ENCODE results near the gene HTRA1. TPM values are rescaled to one million over a fixed set of nuclear protein-coding genes. Genes with fewer than 3 reads are reported as not detected.

The HTRA1 gene
- total and polyA plus RNA-seq, 2 of the 4 experiments (the other 2 are of a cell fraction): 28.5 to 108 TPM

GRCh38 chr10:122474131-122474818 lies 12.9 kb downstream of the HTRA1 start:
- POLR2A ChIA-PET (ENCODE audit: unreplicated experiment): no interaction called here
- WGBS, 2 experiments (ENCODE audit: extremely low coverage in 2 of 2, insufficient read length in 1 of 2): 47% methylated on average over 4 of the region's 15 CpGs; no CpG with 5 or more reads in 1 of the 2 experiments
- Histone ChIP-seq H3K56ac (ENCODE audit: extremely low read depth, insufficient read depth, low read length) (no peak overlapping the region), H4K91ac (ENCODE audit: insufficient read depth, low read depth, low read length) (no peak overlapping the region), H2AK5ac (ENCODE audit: low read depth, low read length) (peak overlapping the region; percentile 8; the same call in 1 of the 2 replicates), H3K4me2 (ENCODE audit: low read depth, low read length) (no peak overlapping the region), H3K79me1 (ENCODE audit: low read depth in 1 of 2, low read length in 2 of 2) (peaks cover 7 to 31% of the 10 kb centered on the region in 2 experiments; a peak in 2 of 4 replicates), H2BK20ac (ENCODE audit: low read depth, low read length) (no peak overlapping the region), H3K9me3 (ENCODE audit: control insufficient read depth, insufficient read depth, low read length) (no peaks in the 10 kb centered on the region), H4K20me1 (ENCODE audit: insufficient read depth, low read length) (peaks cover 2% of the 10 kb centered on the region; the same call in 1 of the 2 replicates), H3K27ac (ENCODE audit: insufficient read depth, low read length) (no peak overlapping the region), H3K4ac (ENCODE audit: low read depth, low read length) (peak overlapping the region; percentile 15; the same call in 1 of the 2 replicates), H3K14ac (replicated peaks; ENCODE audit: low read depth, low read length) (no peak overlapping the region), H2BK5ac (ENCODE audit: low read depth, low read length, poor library complexity, severe bottlenecking) (no peak overlapping the region), H2BK120ac (ENCODE audit: low read depth, low read length) (no peak overlapping the region), H3K23ac (ENCODE audit: low read depth, low read length) (0 out of 2 replicates have a peak overlapping the region, but pooled peaks have one; percentile 44), H3K27me3 (ENCODE audit: control insufficient read depth, insufficient read depth, low read length) (no peaks in the 10 kb centered on the region), H3K9ac (ENCODE audit: low read depth, low read length) (no peak overlapping the region), H3K18ac (ENCODE audit: low read depth, low read length) (no peak overlapping the region), H3K9me1 (ENCODE audit: insufficient read depth, low read length) (peaks cover 13% of the 10 kb centered on the region), H2BK15ac (ENCODE audit: low read depth, low read length) (no peak overlapping the region), H4K5ac (ENCODE audit: low read depth, low read length) (no peak overlapping the region), H3K4me1 (ENCODE audit: control insufficient read depth, insufficient read depth, low read length) (peaks cover 23% of the 10 kb centered on the region), H2AFZ (replicated peaks; ENCODE audit: low read length, poor library complexity) (peak overlapping the region; percentile 34), H3K36me3 (ENCODE audit: control insufficient read depth, insufficient read depth, low read length) (no peaks in the 10 kb centered on the region), H2AK9ac (replicated peaks; ENCODE audit: low read depth, low read length, poor library complexity) (peak overlapping the region; percentile 32), H3K4me3 (ENCODE audit: insufficient read depth, low read depth, low read length) (no peak overlapping the region), H4K8ac (ENCODE audit: low read depth in 2 of 2, low read length in 2 of 2) (no peak overlapping the region)
- BruUV-seq (replicated peaks): no TSS peak
- no peak for DNase-seq
- CTCF ChIA-PET: interaction anchor here (0.6 to 2.2 kb wide), 2 partner anchors 31 to 91 kb away, joined by 5 to 6 read pairs; no protein-coding TSS in a partner anchor
- ATAC-seq (ENCODE audit: low read depth): no peak
- in situ Hi-C loops (cut with MboI; ENCODE audit: low sequenced_read_pairs) (no loop called here), intact Hi-C loops (cut with micrococcal nuclease) (no loop called here), dilution Hi-C loops (cut with HindIII; ENCODE audit: low sequenced_read_pairs, unreplicated experiment) (no loop called here)
- TF ChIP-seq POLR2A (IDR thresholded peaks at IDR 0.05; ENCODE audit: low read depth, low read length) (no peak), MXI1 (IDR thresholded peaks at IDR 0.05; ENCODE audit: borderline replicate concordance, low read depth, low read length) (no peak), NFE2L2 (IDR thresholded peaks at IDR 0.05; ENCODE audit: low read depth, low read length) (no peak), MAFK (IDR thresholded peaks at IDR 0.05; ENCODE audit: low read depth, low read length) (no peak), CEBPB (IDR thresholded peaks at IDR 0.05; ENCODE audit: low read depth, low read length) (no peak), USF2 (IDR thresholded peaks at IDR 0.05; ENCODE audit: low read depth, low read length) (no peak), RAD21 (IDR thresholded peaks at IDR 0.05; ENCODE audit: low read length) (no peak), CHD1 (IDR thresholded peaks at IDR 0.05; ENCODE audit: low read depth, low read length) (no peak), SMC3 (IDR thresholded peaks at IDR 0.05; ENCODE audit: low read depth, low read length) (no peak), RCOR1 (IDR thresholded peaks at IDR 0.05; ENCODE audit: insufficient replicate concordance, low read length) (no peak), BHLHE40 (IDR thresholded peaks at IDR 0.05; ENCODE audit: low read depth, low read length) (no peak), FOS (IDR thresholded peaks at IDR 0.05; ENCODE audit: low read depth, low read length) (no peak), MAZ (IDR thresholded peaks at IDR 0.05; ENCODE audit: borderline replicate concordance, low read depth, low read length) (no peak)
- TF ChIP-seq, protein P1, sequence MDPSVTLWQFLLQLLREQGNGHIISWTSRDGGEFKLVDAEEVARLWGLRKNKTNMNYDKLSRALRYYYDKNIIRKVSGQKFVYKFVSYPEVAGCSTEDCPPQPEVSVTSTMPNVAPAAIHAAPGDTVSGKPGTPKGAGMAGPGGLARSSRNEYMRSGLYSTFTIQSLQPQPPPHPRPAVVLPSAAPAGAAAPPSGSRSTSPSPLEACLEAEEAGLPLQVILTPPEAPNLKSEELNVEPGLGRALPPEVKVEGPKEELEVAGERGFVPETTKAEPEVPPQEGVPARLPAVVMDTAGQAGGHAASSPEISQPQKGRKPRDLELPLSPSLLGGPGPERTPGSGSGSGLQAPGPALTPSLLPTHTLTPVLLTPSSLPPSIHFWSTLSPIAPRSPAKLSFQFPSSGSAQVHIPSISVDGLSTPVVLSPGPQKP (IDR thresholded peaks at IDR 0.05; ENCODE audit: borderline replicate concordance, low read depth, low read length): no peak
- TF ChIP-seq, protein P2, sequence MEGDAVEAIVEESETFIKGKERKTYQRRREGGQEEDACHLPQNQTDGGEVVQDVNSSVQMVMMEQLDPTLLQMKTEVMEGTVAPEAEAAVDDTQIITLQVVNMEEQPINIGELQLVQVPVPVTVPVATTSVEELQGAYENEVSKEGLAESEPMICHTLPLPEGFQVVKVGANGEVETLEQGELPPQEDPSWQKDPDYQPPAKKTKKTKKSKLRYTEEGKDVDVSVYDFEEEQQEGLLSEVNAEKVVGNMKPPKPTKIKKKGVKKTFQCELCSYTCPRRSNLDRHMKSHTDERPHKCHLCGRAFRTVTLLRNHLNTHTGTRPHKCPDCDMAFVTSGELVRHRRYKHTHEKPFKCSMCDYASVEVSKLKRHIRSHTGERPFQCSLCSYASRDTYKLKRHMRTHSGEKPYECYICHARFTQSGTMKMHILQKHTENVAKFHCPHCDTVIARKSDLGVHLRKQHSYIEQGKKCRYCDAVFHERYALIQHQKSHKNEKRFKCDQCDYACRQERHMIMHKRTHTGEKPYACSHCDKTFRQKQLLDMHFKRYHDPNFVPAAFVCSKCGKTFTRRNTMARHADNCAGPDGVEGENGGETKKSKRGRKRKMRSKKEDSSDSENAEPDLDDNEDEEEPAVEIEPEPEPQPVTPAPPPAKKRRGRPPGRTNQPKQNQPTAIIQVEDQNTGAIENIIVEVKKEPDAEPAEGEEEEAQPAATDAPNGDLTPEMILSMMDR (conservative IDR thresholded peaks at IDR 0.05; ENCODE audit: low read depth, low read length): no peak

All from IMR-90 (cell line).